H1 (cell line): ENCODE results near the gene SIM2. TPM values are rescaled to one million over a fixed set of nuclear protein-coding genes. Genes with fewer than 3 reads are reported as not detected.

ENCODE experiments used
- polyA plus RNA-seq, 7 experiments: library from polyadenylated mRNA; depleted of rRNA in 3 of 7; stranded (reverse) in 5 of 7; unstranded in 2 of 7; fragments of >200 nt in 5 of 7; fragments of 200-250 nt in 2 of 7; gene quantifications; 1 replicate in 5 of 7; 2 replicates in 1 of 7; 4 replicates in 1 of 7; pipeline versions ENCODE4 v1.2.1 to v1.2.3, GENCODE V29; 2011 to 2013; ENCODE audit warnings: missing spikeins in 2 of 7, mixed read lengths in 2 of 7
- total RNA-seq: library from RNA; stranded (reverse); fragmentation: NEBNext Ultra II Directional; extraction: Animal tissue kit (Norgen Biotek cat#: 25700); gene quantifications from 2 replicates; pipeline ENCODE4 v1.2.1, GENCODE V29; 2021
- TF ChIP-seq, protein P1 (sequence below): fragments of 300-600 bp; sonication (generic); IDR thresholded peaks from 2 replicates; pipeline ENCODE4 v1.7.1; 2012; ENCODE audit warnings: low read length, moderate library complexity, mild to moderate bottlenecking, inconsistent platforms; ENCODE audit not compliant: insufficient replicate concordance

The SIM2 gene
- total and polyA plus RNA-seq, 2 of the 8 experiments (the other 6 are each of a cell fraction or from before 2014, with no cell fraction given): 0.05 to 0.26 TPM

DNA sequence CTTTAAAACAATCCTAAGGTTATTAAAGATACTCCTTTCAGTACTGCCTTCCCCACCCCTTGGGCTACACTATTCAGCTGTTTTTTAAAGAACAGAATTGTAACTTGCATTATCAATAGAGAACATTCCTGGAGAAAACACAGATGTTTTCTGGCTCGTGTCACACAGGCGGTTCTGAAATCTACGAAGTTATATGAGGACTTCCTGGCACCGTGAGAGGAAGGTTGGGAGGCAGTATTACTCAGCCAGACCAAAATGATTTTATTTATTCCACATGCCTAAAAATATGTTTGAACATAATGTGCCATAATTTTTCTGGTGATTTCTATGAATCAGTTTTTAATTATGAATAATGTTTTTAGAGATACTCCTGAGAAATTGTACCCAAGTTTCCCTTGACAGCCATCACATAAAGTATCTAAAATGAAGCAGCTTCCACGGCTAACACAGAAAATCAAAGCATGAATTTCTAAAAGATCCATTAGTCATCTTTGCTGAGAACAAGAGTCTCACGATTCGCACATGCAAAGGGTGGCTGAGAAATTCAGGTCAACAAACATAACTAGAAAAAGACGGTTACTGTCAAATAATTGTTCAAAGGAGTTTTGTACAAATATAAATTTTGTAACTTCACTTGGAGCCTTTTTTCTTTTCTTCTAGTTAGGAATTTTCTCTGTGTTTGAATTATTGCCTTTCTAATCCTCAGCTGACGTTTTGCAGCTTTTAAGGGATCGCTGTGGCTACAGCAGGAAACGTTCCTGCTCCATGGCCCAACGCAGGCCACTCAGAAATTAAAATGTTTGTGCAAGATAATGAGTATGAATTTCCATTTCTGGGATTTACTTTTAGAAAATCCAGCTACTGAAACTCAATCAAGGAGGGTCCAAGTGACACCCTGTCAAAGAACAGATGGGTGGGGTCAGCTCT lies 8.0 kb upstream of the SIM2 start (continued):
- TF ChIP-seq, protein P1, sequence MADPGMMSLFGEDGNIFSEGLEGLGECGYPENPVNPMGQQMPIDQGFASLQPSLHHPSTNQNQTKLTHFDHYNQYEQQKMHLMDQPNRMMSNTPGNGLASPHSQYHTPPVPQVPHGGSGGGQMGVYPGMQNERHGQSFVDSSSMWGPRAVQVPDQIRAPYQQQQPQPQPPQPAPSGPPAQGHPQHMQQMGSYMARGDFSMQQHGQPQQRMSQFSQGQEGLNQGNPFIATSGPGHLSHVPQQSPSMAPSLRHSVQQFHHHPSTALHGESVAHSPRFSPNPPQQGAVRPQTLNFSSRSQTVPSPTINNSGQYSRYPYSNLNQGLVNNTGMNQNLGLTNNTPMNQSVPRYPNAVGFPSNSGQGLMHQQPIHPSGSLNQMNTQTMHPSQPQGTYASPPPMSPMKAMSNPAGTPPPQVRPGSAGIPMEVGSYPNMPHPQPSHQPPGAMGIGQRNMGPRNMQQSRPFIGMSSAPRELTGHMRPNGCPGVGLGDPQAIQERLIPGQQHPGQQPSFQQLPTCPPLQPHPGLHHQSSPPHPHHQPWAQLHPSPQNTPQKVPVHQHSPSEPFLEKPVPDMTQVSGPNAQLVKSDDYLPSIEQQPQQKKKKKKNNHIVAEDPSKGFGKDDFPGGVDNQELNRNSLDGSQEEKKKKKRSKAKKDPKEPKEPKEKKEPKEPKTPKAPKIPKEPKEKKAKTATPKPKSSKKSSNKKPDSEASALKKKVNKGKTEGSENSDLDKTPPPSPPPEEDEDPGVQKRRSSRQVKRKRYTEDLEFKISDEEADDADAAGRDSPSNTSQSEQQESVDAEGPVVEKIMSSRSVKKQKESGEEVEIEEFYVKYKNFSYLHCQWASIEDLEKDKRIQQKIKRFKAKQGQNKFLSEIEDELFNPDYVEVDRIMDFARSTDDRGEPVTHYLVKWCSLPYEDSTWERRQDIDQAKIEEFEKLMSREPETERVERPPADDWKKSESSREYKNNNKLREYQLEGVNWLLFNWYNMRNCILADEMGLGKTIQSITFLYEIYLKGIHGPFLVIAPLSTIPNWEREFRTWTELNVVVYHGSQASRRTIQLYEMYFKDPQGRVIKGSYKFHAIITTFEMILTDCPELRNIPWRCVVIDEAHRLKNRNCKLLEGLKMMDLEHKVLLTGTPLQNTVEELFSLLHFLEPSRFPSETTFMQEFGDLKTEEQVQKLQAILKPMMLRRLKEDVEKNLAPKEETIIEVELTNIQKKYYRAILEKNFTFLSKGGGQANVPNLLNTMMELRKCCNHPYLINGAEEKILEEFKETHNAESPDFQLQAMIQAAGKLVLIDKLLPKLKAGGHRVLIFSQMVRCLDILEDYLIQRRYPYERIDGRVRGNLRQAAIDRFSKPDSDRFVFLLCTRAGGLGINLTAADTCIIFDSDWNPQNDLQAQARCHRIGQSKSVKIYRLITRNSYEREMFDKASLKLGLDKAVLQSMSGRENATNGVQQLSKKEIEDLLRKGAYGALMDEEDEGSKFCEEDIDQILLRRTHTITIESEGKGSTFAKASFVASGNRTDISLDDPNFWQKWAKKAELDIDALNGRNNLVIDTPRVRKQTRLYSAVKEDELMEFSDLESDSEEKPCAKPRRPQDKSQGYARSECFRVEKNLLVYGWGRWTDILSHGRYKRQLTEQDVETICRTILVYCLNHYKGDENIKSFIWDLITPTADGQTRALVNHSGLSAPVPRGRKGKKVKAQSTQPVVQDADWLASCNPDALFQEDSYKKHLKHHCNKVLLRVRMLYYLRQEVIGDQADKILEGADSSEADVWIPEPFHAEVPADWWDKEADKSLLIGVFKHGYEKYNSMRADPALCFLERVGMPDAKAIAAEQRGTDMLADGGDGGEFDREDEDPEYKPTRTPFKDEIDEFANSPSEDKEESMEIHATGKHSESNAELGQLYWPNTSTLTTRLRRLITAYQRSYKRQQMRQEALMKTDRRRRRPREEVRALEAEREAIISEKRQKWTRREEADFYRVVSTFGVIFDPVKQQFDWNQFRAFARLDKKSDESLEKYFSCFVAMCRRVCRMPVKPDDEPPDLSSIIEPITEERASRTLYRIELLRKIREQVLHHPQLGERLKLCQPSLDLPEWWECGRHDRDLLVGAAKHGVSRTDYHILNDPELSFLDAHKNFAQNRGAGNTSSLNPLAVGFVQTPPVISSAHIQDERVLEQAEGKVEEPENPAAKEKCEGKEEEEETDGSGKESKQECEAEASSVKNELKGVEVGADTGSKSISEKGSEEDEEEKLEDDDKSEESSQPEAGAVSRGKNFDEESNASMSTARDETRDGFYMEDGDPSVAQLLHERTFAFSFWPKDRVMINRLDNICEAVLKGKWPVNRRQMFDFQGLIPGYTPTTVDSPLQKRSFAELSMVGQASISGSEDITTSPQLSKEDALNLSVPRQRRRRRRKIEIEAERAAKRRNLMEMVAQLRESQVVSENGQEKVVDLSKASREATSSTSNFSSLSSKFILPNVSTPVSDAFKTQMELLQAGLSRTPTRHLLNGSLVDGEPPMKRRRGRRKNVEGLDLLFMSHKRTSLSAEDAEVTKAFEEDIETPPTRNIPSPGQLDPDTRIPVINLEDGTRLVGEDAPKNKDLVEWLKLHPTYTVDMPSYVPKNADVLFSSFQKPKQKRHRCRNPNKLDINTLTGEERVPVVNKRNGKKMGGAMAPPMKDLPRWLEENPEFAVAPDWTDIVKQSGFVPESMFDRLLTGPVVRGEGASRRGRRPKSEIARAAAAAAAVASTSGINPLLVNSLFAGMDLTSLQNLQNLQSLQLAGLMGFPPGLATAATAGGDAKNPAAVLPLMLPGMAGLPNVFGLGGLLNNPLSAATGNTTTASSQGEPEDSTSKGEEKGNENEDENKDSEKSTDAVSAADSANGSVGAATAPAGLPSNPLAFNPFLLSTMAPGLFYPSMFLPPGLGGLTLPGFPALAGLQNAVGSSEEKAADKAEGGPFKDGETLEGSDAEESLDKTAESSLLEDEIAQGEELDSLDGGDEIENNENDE: no peak
